CD4-positive, alpha-beta T cell treated with Interleukin-17A for 1 hour (primary cell): Measurements from ENCODE around the gene PTH1R.
A peak's percentile ranks its signal among the peaks of the same experiment; 100 is the strongest.

Experiments
- DNase-seq: peaks from one replicate; pipeline ENCODE4 v3.0.0-alpha.2; 2020

PTH1R gene

DNA sequence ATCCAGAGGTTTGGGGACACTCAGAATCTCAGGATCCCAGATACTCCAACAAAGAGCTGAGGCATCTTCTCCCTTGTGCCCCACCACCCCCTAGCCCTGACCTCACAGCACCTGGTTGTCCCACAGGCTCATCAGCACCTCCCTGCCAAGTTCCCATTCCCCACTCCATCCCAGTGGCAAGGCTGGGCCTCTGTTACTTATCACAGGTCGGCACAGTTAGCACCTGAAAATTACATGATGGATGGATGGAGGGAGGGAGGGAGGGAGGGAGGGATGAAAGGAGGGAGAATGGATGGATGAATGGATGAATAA, 27.1 kb upstream of the PTH1R start:
- DNase-seq, result no peak

DNA sequence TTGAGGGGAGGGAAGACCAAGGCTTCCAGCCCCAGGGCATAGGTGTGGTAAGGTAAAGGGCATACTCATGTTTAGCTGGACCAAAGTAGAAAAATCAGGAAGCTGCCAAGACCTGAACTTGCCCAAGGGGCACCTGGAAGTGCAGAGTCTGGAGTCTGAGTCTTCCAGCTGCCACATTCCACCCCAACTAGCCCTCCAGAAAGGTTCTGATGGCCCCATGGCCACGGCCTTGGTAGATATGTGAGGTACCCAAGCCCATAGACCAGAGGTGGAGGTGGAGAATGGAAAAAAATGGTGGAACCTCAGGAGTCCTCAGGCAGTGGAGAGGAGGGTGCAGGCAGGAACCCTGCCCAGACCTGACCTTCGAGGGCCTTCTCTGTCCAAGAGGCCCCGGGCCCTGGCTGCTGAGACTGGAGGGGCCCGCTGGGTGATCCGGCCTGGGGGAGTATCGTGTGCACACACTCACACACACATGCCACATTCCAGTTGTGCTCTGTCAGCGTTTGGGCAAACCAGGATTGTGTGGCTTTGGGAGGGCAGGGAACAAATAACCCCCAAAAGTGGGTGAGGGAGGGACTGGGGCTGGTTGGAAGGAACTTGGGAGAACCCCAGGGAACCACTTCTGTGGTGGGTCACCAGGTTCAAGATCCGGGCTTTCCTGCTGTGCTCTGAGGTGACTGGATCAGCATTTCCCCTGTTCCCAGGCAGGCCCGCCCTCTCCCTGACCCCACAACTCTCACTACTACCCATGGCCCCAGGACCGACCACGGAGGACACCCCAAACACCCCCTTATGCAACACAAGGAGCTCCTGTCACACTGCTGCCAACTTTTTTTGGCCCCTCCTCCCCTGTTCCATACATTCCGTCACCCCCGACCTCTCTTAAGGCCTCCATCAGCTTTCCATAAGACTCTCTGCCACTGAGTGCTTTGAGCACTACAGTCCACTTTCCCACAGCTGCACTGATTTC, 25.9 kb upstream of the PTH1R start:
- no peak for DNase-seq

DNA sequence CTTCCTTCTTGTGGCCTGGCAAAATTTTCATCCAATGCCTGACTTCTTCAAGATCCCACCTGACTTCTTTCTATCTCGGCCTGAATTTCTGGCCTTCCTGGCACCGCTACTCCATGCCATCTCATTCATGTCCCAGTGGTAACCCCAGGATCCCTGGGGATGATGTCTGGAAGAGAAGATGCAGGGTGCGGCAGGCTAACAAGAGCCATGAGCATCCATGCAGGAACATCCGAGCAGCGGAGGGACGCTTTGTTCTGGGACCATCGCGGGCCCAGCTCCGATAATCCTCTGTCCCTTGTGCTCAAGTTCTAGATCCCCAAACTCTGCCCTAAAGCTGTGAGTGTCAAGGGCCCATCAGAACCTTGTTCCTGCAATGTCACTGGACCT, 25.2 kb upstream of the PTH1R start:
- no peak for DNase-seq

DNA sequence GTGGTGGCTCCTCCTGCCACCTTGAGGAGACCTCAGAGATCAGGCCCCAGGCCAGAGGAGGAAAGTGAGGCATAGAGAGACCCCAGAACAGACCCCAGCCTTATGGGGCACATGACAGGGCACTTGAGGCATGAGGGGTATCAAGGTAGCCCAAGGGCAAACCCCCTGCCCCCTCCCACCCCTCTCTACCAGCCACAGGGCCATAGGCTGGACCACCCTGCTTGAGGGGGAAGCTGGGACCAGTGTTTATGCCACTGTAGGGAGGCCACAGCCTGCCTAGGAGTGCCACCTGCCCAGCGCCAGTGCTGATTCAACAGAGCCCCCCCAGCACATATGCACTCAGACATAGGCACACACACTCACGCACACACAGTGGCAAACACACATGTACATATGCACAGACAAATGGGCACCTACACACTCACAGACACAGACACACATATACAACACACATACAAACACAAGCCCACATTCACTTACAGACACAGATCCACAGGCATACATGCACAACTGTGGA, 24.6 kb upstream of the PTH1R start:
- no peak for DNase-seq

DNA sequence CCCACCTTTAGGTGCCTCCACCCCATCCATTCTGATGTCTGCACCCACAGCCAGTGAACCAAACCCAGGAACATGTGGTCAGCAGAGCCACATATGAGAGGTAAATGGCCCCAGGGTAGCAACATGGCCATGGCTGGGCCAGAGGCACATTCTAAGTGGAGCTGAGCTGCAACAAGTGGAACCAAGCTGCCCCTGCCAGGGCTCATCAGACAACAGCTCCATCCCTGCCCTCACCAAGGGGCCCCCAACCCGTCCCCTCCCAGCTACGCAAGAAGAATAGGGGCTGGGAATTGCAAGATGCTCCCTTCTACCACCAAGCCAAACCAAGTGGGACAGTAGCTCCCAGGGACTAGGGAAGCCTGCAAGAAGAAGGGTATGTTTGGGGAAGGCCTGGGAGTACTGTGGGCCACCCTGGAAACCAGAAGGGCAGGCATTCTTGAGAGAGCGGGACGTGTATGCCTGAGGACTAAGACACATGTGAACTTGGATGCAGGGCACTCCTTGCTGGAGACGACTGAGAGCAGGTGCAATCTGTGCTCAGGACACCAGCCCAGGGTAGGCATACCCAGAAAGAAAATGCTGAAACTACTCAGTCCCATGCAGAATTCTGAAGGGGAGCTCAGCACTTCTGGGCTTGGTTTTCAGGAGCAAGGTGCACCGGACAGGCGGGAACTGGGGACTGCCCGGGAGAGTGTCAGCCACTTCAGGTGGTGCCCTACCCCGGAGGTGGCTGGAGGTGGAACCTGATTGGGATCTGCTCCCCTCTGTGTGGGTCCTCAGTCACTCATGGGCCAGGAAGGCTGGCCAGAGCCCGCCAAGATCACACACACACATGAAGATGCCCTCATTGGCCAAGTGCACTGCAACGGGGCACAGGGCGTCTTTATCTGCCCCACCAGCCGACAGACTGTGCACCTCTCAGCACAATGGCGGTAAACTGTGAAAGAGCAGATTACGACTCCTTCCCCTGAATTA, 23.8 kb upstream of the PTH1R start:
- DNase-seq, result no peak

DNA sequence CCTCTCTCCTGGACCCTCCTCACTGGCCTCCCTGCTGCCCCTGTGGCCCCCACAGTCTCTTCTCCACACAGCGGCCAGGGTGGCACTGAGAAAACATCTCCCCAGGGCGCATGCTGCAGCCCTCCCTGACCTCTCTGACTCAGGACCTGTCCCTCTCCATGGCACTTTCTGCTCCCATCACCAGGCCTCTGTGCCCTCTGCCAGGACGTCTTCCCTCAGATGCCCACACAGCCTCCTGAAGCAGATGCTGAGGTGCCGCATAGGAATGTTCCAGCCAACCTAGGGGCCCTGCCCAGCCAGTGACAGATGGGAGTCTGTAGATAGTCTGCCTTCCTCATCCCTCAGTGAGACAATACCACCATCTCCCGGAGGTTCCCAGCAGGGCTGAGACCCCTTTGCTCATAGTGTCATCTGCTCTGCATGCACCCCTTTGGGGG, 22.9 kb upstream of the PTH1R start:
- DNase-seq, result no peak

DNA sequence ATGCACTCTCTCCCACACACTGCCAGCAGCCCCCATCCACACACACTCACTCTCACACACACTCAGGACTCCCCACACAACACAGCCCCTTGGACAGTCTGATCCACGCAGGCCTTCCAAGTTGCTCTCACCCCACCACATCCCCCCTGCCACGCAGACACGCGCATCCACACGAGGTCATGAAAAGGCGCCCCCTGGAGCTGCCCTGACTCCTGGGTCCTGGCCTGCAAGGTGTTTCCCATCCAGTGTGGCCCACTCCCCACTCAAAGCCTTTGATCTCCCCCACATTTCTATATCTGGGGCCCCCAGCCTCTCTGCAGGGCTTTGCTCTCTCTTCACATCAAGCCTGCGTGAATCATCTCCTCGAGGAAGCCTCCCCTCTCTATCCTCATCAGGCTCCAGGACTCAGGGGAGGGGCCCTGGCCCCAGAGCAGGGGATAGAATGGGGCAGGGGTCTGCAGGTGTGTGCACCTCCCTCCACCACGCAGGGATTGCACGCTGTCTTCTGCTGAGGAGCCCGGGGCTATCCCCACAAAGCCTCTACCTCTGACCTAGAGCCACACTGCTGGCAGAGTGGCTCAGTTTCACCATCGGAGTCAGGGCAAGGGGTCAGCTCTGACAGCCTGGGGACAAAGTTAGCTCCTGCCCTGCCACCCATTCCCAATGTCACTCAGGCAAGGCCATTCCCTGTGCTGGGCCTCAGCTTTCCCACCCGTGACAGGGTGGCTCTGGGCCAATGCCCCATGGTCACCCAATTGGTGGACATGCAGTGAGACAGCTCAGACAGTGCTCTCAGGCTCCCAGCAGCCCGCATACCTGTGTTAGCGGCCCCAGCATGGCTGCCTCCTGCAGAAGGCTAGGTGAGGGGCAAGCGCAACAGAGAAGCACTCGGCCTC, 20.7 kb upstream of the PTH1R start:
- DNase-seq, result no peak

DNA sequence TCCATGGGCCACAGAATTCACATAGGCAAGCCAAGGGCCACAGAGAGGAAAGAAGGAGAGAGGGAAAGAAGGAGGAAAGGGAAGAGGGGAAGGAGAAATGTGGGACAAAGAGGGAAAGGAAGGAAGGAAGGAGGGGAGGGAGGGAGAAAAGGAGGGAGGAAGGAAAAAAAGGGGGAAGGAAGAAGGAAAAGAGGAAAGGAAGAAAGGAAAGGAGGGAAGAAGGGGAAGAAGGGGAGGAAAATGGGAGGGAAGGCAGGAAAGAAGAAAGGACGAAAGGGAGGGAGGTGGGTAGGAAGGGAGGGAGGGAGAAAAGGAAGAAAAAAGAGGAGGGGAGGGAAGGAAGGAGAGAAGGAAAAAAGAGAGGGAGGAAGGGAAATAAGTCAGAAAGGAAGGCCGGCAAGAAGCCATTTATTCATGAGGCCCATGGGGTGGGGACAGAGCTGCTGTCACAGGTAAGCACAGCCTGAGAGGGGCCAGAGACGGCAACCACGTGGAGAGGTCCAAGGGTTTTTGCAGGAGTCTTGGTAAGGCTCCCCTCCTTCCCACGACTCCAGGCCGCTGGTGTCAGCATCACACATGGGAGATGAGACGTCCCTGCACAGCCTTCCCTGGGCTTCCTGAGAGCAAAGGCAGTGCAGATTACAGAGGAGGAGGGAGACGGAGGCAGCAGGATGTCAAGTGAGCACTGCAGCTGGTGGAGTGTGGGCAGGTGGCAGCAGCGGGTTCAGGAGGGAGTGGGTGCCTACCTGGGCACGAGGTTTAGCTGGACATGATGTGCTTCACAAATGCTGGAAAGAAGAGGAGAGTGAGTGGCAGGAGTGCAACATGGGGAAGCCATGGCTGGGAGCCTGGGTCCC, 19.8 kb upstream of the PTH1R start:
- DNase-seq, result no peak

DNA sequence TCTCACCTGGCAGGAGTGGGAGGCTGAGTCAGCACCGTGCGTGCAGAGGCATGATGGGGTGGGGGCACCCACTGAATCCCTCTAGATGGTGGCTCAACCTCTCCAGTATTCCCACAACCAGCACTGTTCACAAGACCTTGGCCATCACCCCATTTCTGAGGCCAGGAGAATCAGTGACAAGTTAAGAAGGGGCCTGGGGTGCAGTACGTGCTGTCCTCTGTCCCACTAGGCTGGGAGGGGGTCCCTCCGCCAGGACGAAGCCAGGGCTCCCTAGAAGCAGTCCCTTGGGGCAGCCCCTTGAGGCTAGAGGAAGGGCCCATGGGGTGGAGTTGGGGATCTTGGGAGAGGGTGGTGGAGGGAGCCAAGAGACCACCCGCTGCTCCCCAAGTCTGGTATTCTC, 19.1 kb upstream of the PTH1R start:
- DNase-seq, result no peak

DNA sequence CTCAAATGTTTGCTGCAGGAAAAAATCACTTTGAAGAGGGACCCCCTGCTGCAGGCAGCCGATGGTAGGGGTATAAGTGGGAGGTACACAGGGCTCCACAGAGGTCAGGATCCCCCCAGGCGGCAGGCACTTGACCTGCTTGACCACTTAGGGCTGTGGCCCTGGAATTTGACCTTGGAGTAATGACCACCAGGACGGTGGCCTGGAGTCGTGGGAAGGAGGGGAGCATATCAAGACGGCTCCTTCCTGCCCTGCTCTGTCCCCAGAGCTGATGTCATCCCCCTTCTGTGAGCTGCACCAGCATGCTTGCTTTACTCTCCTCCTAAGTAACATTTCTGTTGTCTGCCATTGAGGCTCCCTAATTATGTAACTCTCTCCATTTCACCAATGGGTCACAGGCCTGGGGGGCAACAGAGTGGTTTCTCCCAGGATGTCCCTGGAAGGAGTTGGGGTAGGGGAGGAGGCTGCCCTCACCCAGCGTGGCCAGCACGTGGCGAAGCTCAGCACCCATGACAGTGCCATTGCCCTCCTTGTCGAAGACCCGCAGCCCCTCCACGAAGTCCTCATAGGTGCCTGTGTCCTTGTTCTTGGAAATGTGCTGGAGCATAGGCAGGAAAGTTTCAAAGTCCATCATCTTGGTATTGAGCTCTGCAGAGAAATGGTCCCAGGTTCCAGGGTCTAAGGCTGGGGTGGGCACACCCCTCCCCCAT, 18.4 kb upstream of the PTH1R start:
- DNase-seq, result no peak

DNA sequence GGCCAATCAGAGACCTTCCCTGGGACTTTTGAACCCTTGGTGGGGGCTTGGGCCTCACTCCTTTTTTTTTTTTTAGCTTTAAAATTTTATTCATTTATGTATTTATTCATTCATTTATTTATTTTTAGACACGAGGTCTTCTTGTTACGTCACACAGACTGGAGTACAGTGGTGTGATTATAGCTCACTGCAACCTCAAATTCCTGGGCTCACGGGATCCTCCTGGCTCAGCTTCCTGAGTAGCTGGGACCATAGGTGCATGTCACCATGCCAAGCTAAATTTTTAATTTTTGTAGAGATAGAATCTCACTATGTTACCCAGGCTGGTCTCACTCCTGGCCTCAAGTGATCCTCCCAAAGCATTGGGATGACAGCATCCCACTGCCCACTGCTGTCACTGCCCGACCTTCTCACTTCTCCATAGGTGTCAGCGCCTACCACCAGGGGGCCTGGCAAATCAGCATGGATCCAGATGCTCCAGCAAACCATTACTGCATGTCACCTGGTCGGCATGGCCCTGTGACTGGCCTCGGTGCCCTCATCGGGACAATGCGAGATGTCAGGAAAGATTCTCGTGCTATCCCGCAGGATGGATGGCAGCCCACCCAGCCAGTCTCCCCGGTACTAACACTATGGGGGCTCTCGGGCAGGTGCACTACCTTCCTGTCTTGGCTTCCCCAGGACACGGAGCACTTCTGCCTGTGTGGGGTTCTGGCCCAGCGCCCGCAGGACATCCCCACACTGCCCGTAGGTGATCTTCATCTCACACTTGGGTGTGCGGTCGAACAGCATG, 17.3 kb upstream of the PTH1R start:
- peak; percentile 13 for DNase-seq

DNA sequence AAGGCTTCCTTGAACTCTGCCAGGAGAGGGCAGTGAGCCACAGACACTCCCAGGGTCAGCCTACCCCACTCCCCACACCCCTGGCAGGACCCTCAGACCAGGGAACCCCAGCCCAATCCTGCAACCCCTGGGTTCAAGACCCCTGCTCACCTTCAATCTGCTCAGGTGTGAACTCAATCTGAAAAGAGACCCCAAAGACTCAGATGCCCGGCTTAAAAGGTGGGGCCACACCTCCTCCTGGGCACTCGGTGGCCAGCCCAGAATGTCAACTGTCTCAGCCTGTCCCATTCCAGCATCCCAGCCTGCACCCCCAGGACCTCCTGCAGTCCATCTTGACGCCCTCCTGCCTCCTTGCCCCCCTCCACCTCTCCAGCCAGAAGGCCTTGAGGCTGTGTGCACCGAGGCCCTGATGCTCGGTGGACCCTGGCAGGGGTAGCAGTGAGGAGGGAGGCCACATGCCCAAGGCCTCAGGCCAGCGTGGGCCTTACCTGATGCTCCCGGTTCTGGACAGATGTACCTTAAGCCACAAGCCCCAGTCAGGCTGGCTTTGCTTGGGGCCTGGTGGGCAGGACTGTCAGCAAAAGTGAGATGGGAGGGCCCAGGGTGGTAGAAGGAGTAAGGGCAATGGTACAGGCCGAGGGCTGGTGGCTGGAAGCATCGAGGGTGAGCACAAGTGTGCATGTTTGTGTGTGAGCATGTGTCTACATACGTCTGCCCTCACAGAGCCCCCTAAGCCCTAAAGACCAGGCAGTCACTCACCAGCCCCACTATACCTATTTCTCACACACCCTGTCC, 16.5 kb upstream of the PTH1R start:
- no peak for DNase-seq

DNA sequence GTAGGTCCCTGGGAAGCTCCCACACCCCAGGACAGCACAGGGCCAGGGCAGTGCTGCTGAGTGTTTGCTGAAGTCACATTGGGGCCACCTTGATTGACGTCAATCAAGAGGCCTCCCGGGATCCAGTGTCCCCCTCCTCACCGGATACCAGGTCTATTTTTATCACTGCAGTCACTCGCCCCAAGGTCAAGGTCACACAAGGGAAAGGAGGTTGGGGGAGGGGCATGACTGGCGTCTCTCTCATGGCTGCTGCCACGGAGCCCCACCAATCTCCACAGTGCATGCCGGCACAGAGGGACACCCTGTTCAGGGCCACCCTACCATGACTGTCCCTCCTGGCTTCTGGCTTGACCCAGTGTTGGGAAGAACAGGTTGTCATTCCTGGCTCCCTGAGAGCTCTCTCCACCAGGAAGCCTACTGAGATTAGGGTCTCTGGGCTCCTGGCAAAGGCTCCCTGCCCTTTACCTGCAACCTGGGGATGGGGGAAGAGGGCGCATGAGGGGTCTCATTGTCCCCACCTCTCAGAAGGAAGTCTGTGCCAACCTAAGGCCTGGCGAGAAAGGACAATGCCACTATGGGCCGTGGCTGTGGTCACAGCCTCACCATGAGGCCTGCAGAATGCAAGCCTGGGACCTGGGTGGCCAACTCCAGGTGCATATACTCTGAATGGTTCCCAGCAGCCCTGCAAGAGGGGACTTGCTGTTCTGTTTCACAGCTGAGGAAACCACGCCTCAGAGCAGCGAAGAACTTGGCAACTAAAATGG, 15.7 kb upstream of the PTH1R start:
- DNase-seq, result no peak

DNA sequence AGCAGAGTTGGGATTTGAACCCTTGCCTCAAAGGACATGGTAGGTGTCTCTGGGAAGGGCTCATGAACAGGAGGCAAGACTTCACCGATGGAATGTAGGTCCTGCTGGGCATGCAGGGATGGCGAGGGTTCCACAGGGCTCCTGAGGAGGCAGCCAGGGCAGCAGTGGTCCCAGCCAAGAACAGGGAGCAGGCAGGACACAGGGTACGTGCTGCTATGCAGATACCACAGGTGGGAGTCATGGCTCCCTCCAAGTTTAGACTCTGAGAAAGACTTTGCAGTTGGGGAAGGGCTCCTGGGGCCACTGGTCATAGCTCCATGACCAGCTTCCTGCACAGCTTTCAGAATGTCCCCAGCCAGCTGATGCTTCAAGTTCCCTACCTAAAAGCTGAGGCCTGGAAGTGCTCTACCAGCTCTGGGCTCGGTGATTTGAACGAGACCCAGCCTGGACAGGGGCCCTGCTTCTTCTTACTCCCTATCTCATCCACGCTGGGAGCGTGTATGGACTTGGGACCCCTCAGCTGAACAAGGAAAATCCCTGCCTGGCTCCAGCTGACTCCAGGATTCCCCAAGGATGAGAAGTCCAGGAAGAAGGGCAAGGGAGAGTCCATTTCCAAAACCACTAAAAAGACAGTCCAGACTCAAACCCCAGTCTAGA, 15.0 kb upstream of the PTH1R start:
- no peak for DNase-seq

DNA sequence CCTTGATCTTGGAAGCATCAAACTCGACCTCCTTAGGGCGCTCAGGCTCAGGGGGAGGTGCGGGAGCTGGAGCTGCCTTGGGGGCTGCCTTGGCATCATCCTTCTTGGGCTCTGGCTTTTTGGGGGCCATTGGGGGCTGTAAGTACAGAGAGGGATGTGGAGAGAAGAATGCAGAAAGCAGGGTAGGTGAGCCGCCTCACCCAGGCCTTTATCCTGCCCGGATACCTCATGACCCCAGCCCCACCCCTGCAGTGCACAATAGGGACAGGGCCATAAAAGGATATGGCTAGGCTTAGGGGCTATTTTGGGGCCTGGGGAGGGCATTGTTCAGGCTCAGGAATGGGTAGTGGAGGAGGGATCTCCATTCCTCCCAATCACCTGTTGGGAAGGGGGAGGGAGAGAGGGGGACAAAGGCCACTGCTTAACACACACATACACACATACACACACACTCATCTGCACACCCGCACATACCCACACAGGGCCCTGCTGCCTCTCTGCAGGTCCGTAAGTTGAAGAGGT, 14.2 kb upstream of the PTH1R start, which contains the start of gene MYL3:
MYL3 (minus strand) TSS at position 184 of the 522 bp plus-strand sequence; CDS start at position 130, 54 bp downstream.
- no peak for DNase-seq

DNA sequence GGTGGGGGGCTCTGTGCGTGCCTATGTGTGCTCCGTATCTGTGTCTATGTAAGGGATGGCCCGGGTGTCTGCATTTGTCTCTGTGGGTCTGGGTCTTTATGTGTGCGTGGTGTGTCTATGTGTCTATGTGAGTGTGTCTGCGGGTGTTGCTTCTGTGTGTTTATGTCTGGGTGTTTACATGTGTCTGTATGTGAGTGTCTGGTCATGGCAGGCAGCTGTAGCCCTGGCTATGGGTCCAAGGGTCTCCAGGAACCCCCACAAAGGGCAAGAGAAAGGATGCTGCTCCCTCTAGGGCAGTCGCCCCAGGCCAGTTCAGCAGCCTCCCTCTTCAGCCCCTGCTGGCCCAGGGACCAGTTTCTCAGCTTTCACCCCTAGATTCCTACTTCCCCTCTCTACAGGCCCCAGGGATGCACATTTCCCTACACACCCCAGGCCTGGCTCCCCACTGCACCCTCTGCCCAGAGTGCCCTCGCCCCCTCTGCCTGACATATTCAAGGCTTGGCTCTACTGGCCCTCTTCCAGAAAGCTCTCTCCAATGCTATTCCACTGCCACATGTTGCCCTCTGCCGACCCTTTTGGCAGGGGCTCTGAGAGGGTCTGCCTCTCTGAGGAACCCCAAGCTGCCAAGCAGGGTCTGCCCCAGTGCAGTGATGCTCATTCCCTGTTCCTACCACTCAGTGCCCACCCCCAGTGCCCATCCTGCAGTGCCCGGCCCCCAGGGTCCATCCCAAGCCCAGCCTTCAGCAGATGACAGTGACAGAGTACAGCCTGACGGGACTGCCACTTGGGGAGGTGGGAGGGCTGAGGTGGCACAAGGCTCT, 13.2 kb upstream of the PTH1R start:
- DNase-seq, result no peak
